IMR-90 (cell line): ENCODE results near the gene MRPL48. TPM values are rescaled to one million over a fixed set of nuclear protein-coding genes. Genes with fewer than 3 reads are reported as not detected.

ENCODE experiments used
- ATAC-seq: fragments of 200-7000 bp; cut with Tn5 transposase; 2 replicates; pipeline ENCODE4 v1.9.1; 2020; ENCODE audit warnings: low read depth, mild to moderate bottlenecking, moderate library complexity
- BruUV-seq: library from RNA; stranded (reverse); fragments of 400-500 nt; replicated peaks from 2 replicates; lab custom pipeline; 2021; lab: Mats Ljungman, UMichigan
- CTCF ChIA-PET: fragments of 300-600 bp; formaldehyde crosslinking; extraction: SDS; loops from one replicate; lab custom pipeline; 2021; ENCODE audit warnings: antibody characterized with exemption; lab: Yijun Ruan, JAX
- POLR2A ChIA-PET: fragments of 300-600 bp; sonication (Branson Sonifier 250); formaldehyde crosslinking; loops from one replicate; lab custom pipeline; 2022; ENCODE audit warnings: antibody characterized with exemption; ENCODE audit not compliant: unreplicated experiment; lab: Charles Lee
- DNase-seq: peaks from one replicate; pipeline ENCODE4 v3.0.0; 2013
- H2AFZ ChIP-seq: replicated peaks from 2 replicates; pipeline ENCODE3; 2013; ENCODE audit warnings: low read length, mild to moderate bottlenecking; ENCODE audit not compliant: poor library complexity
- H2AK5ac ChIP-seq: 2 replicates; pipeline ENCODE4 v1.6.1; 2013; ENCODE audit warnings: low read depth, low read length, inconsistent platforms
- H2AK9ac ChIP-seq: replicated peaks from 2 replicates; pipeline ENCODE3; 2013; ENCODE audit warnings: mild to moderate bottlenecking, low read depth, low read length, moderate library complexity; ENCODE audit not compliant: poor library complexity
- H2BK120ac ChIP-seq: 2 replicates; pipeline ENCODE4 v1.6.1; 2013; ENCODE audit warnings: low read depth, low read length, inconsistent platforms
- H2BK15ac ChIP-seq: 3 replicates; pipeline ENCODE4 v1.6.1; 2013; ENCODE audit warnings: low read depth, low read length, inconsistent platforms
- H2BK20ac ChIP-seq: 2 replicates; pipeline ENCODE4 v1.6.1; 2013; ENCODE audit warnings: low read depth, mild to moderate bottlenecking, inconsistent platforms, low read length, moderate library complexity
- H2BK5ac ChIP-seq: 2 replicates; pipeline ENCODE4 v1.6.1; 2013; ENCODE audit warnings: mild to moderate bottlenecking, low read depth, low read length, inconsistent platforms; ENCODE audit not compliant: poor library complexity, severe bottlenecking
- H3K14ac ChIP-seq: replicated peaks from 2 replicates; pipeline ENCODE4 v1.6.1; 2013; ENCODE audit warnings: low read depth, low read length, inconsistent platforms
- H3K18ac ChIP-seq: 2 replicates; pipeline ENCODE4 v1.6.1; 2013; ENCODE audit warnings: low read depth, low read length, control low read depth
- H3K23ac ChIP-seq: 2 replicates; pipeline ENCODE4 v1.6.1; 2013; ENCODE audit warnings: low read depth, low read length, inconsistent platforms
- H3K27ac ChIP-seq: 2 replicates; pipeline ENCODE4 v1.5.1; 2013; ENCODE audit warnings: mild to moderate bottlenecking, control low read depth, low read length; ENCODE audit not compliant: insufficient read depth
- H3K27me3 ChIP-seq: 2 replicates; pipeline ENCODE4 v1.6.1; 2013; ENCODE audit warnings: low read length; ENCODE audit not compliant: control insufficient read depth, insufficient read depth
- H3K36me3 ChIP-seq: 2 replicates; pipeline ENCODE4 v1.6.1; 2013; ENCODE audit warnings: low read length, mixed read lengths; ENCODE audit not compliant: control insufficient read depth, insufficient read depth
- H3K4ac ChIP-seq: 2 replicates; pipeline ENCODE4 v1.6.1; 2013; ENCODE audit warnings: low read depth, low read length, inconsistent platforms
- H3K4me1 ChIP-seq: 2 replicates; pipeline ENCODE4 v1.6.1; 2013; ENCODE audit warnings: low read length, mixed read lengths; ENCODE audit not compliant: control insufficient read depth, insufficient read depth
- H3K4me2 ChIP-seq: 2 replicates; pipeline ENCODE4 v1.6.1; 2013; ENCODE audit warnings: low read depth, mild to moderate bottlenecking, control low read depth, low read length, moderate library complexity
- H3K4me3 ChIP-seq: 2 replicates; pipeline ENCODE4 v1.5.1; 2013; ENCODE audit warnings: low read depth, mild to moderate bottlenecking, control low read depth, low read length, moderate library complexity; ENCODE audit not compliant: insufficient read depth
- H3K56ac ChIP-seq: 2 replicates; pipeline ENCODE4 v1.6.1; 2013; ENCODE audit warnings: low read length, inconsistent platforms; ENCODE audit not compliant: insufficient read depth; ENCODE audit errors: extremely low read depth
- H3K79me1 ChIP-seq, 2 experiments: 2 replicates each; pipeline ENCODE4 v1.6.1; 2013; ENCODE audit warnings: low read length in 2 of 2, inconsistent platforms in 1 of 2, low read depth in 1 of 2
- H3K9ac ChIP-seq: 2 replicates; pipeline ENCODE4 v1.6.1; 2013; ENCODE audit warnings: low read depth, low read length, control low read depth
- H3K9me1 ChIP-seq: 2 replicates; pipeline ENCODE4 v1.6.1; 2013; ENCODE audit warnings: low read length, inconsistent platforms; ENCODE audit not compliant: insufficient read depth
- H3K9me3 ChIP-seq: 2 replicates; pipeline ENCODE4 v1.6.1; 2013; ENCODE audit warnings: low read length; ENCODE audit not compliant: control insufficient read depth, insufficient read depth
- H4K20me1 ChIP-seq: 2 replicates; pipeline ENCODE4 v1.6.1; 2013; ENCODE audit warnings: low read length, inconsistent platforms; ENCODE audit not compliant: insufficient read depth
- H4K5ac ChIP-seq: 2 replicates; pipeline ENCODE4 v1.6.1; 2013; ENCODE audit warnings: mild to moderate bottlenecking, low read depth, low read length, control low read depth
- H4K8ac ChIP-seq, 2 experiments: 2 replicates each; pipeline ENCODE4 v1.6.1; 2013; ENCODE audit warnings: low read depth in 2 of 2, low read length in 2 of 2, control low read depth in 1 of 2, inconsistent platforms in 1 of 2
- H4K91ac ChIP-seq: 2 replicates; pipeline ENCODE4 v1.6.1; 2013; ENCODE audit warnings: low read depth, low read length, inconsistent platforms; ENCODE audit not compliant: insufficient read depth
- CHD1 ChIP-seq: IDR thresholded peaks from 2 replicates; pipeline ENCODE4 v1.6.1; 2012; ENCODE audit warnings: low read depth, low read length, improper control_type of control experiment
- USF2 ChIP-seq: fragments of 150-350 bp; IDR thresholded peaks from 2 replicates; pipeline ENCODE4 v1.6.1; 2017; ENCODE audit warnings: mild to moderate bottlenecking, antibody characterized with exemption, low read length, low read depth
- WGBS, 2 experiments: methylation state at CpG; one replicate each; pipeline versions ENCODE4 v1.1.5 to v1.1.7; 2013; ENCODE audit warnings: missing lambda C conversion rate in 2 of 2; ENCODE audit not compliant: insufficient read length in 1 of 2; ENCODE audit errors: extremely low coverage in 2 of 2; 5-methylcytosine and 5-hydroxymethylcytosine counted together
- dilution Hi-C: fragments of 300-500 bp; cut with HindIII; formaldehyde crosslinking; loops from one replicate; pipeline ENCODE4 v1.14.3; 2018; ENCODE audit warnings: low sequenced_read_pairs; ENCODE audit not compliant: unreplicated experiment
- in situ Hi-C: fragments of 300-500 bp; cut with MboI; formaldehyde crosslinking; loops from 3 replicates; pipeline ENCODE4 v1.14.3; 2019; ENCODE audit warnings: low sequenced_read_pairs, inconsistent platforms, mixed read lengths
- intact Hi-C: fragments of 100-400 bp; cut with micrococcal nuclease; formaldehyde crosslinking; loops from 2 replicates; pipeline ENCODE4 v1.10.0; 2022
- polyA plus RNA-seq, 3 experiments: library from polyadenylated mRNA; depleted of rRNA; stranded (reverse); fragments of >200 nt; gene quantifications; 2 replicates each; pipeline ENCODE4 v1.2.3, GENCODE V29; 2012; ENCODE audit warnings: low replicate concordance in 1 of 3
- total RNA-seq: library from RNA; depleted of rRNA; stranded (reverse); fragments of >200 nt; gene quantifications from 2 replicates; pipeline ENCODE4 v1.2.3, GENCODE V29; 2012

The MRPL48 gene
- total and polyA plus RNA-seq, 2 of the 4 experiments (the other 2 are of a cell fraction): 24.0 to 29.4 TPM

- Histone ChIP-seq H3K4me1 (no peaks in the 10 kb centered on the region), H2BK15ac (no peak overlapping the region), H3K9ac (peak overlapping the region; percentile 91), H2BK120ac (no peak overlapping the region), H3K27ac (peak overlapping the region; percentile 92), H3K36me3 (no peaks in the 10 kb centered on the region), H2BK20ac (no peak overlapping the region), H4K91ac (peak overlapping the region; percentile 81), H3K27me3 (no peaks in the 10 kb centered on the region), H4K8ac (peak overlapping the region; percentile 36 to 83; a peak in 2 of 4 replicates), H2BK5ac (peak overlapping the region; percentile 76), H2AK5ac (peak overlapping the region; percentile 89), H3K79me1 (peaks cover 0 to 34% of the 10 kb centered on the region in 2 experiments; a peak in 2 of 4 replicates), H2AFZ (peak overlapping the region; percentile 87), H3K9me1 (peaks cover 9% of the 10 kb centered on the region), H3K4me3 (peak overlapping the region; percentile 81), H4K5ac (peak overlapping the region; percentile 62), H3K4ac (peak overlapping the region; percentile 77), H3K18ac (peak overlapping the region; percentile 62), H3K4me2 (peak overlapping the region; percentile 75), H3K56ac (peak overlapping the region; percentile 77), H3K23ac (peak overlapping the region; percentile 94), H3K9me3 (no peaks in the 10 kb centered on the region), H3K14ac (peak overlapping the region; percentile 93), H4K20me1 (peaks cover 44% of the 10 kb centered on the region), H2AK9ac (peak overlapping the region; percentile 93)
- no TSS peak for BruUV-seq
- in situ Hi-C loops: no loop called here
- dilution Hi-C loops: no loop called here
- intact Hi-C loops: loop anchor here (1.0 kb wide), 1 partner anchor 116 kb away; the partner anchor contains the start of genes COA4 and PAAF1
- TF ChIP-seq CHD1 (0 out of 2 replicates have a peak, but pooled peaks have one; percentile 8), USF2 (no peak)
- ATAC-seq (peak; percentile 13), DNase-seq (peak; percentile 11)
- POLR2A ChIA-PET: interaction anchor here (2.3 kb wide), 1 partner anchor 19 kb away, joined by 11 read pairs; no protein-coding TSS in a partner anchor
- CTCF ChIA-PET: interaction anchor here (0.5 kb wide), 1 partner anchor 70 kb away, joined by 3 read pairs; no protein-coding TSS in a partner anchor
- WGBS, 2 experiments: 0% methylated on average over 21 of the region's 44 CpGs; no CpG with 5 or more reads in 1 of the 2 experiments
Measured at GRCh38 chr11:73760135-73760678, 27.5 kb upstream of the MRPL48 start.
